CD4-positive, CD25-positive, alpha-beta regulatory T cell (primary cell): ENCODE data around the gene TRIM62. TPM values are rescaled to one million over a fixed set of nuclear protein-coding genes. Genes with fewer than 3 reads are reported as not detected.

ENCODE experiments used
- ATAC-seq, 2 donors: fragments of 150-1000 bp; cut with Tn5 transposase; one replicate each; pipeline ENCODE4 v1.10.0; 2021; ENCODE audit warnings: low read depth in 2 of 2, moderate number of reproducible peaks in 2 of 2, moderate library complexity in 1 of 2
- DNase-seq, 3 donors: peaks; one replicate each; pipeline versions ENCODE4 v3.0.0 to v3.0.0-alpha.2; 2012 to 2022; ENCODE audit warnings: mixed read lengths in 1 of 3
- H3K27ac ChIP-seq: one replicate; pipeline ENCODE4 v1.7.0; 2013; ENCODE audit warnings: mild to moderate bottlenecking, low read length; ENCODE audit not compliant: insufficient read depth, poor library complexity, severe bottlenecking
- H3K27me3 ChIP-seq: one replicate; pipeline ENCODE4 v1.7.0; 2013; ENCODE audit warnings: low read length; ENCODE audit not compliant: control insufficient read depth, insufficient read depth
- H3K36me3 ChIP-seq: one replicate; pipeline ENCODE4 v1.7.0; 2013; ENCODE audit warnings: mild to moderate bottlenecking, low read length, moderate library complexity; ENCODE audit not compliant: control insufficient read depth, insufficient read depth
- H3K4me1 ChIP-seq: 2 replicates; pipeline ENCODE4 v1.7.0; 2013; ENCODE audit warnings: mild to moderate bottlenecking, low read length; ENCODE audit not compliant: insufficient read depth, control insufficient read depth, poor library complexity, severe bottlenecking
- H3K4me3 ChIP-seq: one replicate; pipeline ENCODE4 v1.7.0; 2013; ENCODE audit warnings: low read depth, mild to moderate bottlenecking, low read length, moderate library complexity
- H3K9me3 ChIP-seq, 2 experiments: 1 replicate in 1 of 2; 2 replicates in 1 of 2; pipeline ENCODE4 v1.7.0; 2013; ENCODE audit warnings: low read length in 2 of 2, mild to moderate bottlenecking in 1 of 2, moderate library complexity in 1 of 2; ENCODE audit not compliant: control insufficient read depth in 2 of 2
- H3K27ac Mint-ChIP-seq, 3 donors: one replicate each; pipeline ENCODE4 v1.8.0; 2020 to 2022; ENCODE audit warnings: mild to moderate bottlenecking in 3 of 3, mixed read lengths in 3 of 3, moderate library complexity in 2 of 3
- H3K27me3 Mint-ChIP-seq: one replicate; pipeline ENCODE4 v1.8.0; 2022; ENCODE audit warnings: mild to moderate bottlenecking, mixed read lengths
- H3K36me3 Mint-ChIP-seq: one replicate; pipeline ENCODE4 v1.8.0; 2020; ENCODE audit warnings: mixed read lengths
- H3K4me1 Mint-ChIP-seq, 4 donors: one replicate each; pipeline ENCODE4 v1.8.0; 2020 to 2022; ENCODE audit warnings: mixed read lengths in 4 of 4, mild to moderate bottlenecking in 1 of 4
- H3K4me3 Mint-ChIP-seq, 4 donors: one replicate each; pipeline ENCODE4 v1.8.0; 2020 to 2022; ENCODE audit warnings: mild to moderate bottlenecking in 4 of 4, mixed read lengths in 4 of 4, moderate library complexity in 3 of 4
- H3K9me3 Mint-ChIP-seq, 7 donors: one replicate each; pipeline ENCODE4 v1.8.0; 2020 to 2022; ENCODE audit warnings: mixed read lengths in 7 of 7, mild to moderate bottlenecking in 3 of 7, moderate library complexity in 2 of 7
- polyA plus RNA-seq, 4 donors: library from polyadenylated mRNA; unstranded; fragments of 300-500 nt; fragmentation: Illumina TruSeq; gene quantifications; one replicate each; pipeline ENCODE4 v1.2.3, GENCODE V29; 2021
- total RNA-seq: library from RNA; stranded (reverse); gene quantifications from one replicate; pipeline ENCODE4 v1.2.3, GENCODE V29; 2022

The TRIM62 gene
- total and polyA plus RNA-seq, 5 donors from 2014 or later = 5.6 to 29.1 (median 6.5) TPM

DNA sequence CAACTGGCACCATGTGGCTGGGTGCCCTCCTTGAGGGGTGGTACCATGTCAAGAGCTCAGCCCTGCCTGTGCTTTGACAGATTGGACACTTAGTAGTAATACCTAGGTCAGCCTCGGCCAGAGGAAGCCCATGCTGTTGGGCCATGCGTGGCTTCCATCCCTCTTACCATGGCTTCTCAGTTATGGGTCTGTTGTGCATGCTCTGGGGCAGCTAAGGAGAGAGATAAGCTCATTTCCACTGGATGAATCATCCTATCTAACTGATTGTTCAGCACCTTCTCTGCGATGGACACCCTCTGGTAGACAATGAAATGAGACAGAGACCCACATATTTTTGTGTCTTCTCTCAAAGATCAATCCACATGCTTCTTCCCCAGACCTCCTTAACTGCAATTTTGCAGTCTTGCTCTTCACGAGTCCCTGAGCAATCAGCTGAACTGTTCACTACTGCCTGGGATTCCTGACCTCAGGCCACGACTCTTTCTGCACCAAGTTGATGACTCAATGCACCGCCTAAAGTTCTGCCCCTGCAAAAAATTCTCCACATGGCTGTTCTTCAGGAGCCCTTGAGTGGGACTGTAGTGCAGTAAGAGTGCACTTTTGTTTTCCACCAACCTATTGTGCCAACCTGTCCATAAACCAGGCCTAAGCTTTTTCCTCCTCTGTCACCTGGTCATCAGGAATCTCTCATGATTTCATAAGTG lies 6.9 kb upstream of the TRIM62 start:
- DNase-seq = no peak
- peaks cover 11% of the 10 kb centered on the region for H3K27me3 ChIP-seq
- H3K4me1 ChIP-seq = peaks cover 8% of the 10 kb centered on the region
- no peaks in the 10 kb centered on the region for H3K9me3 ChIP-seq
- Mint-ChIP-seq H3K4me1 (peaks cover 0 to 11% (median 10%) of the 10 kb centered on the region in 4 donors), H3K4me3 (no peak overlapping the region), H3K27me3 (peaks cover 27% of the 10 kb centered on the region), H3K27ac (no peak overlapping the region), H3K36me3 (no peaks in the 10 kb centered on the region), H3K9me3 (no peaks in the 10 kb centered on the region)
- no peak overlapping the region for H3K4me3 ChIP-seq
- no peak for ATAC-seq
- H3K27ac ChIP-seq = no peak overlapping the region
- H3K36me3 ChIP-seq = no peaks in the 10 kb centered on the region

DNA sequence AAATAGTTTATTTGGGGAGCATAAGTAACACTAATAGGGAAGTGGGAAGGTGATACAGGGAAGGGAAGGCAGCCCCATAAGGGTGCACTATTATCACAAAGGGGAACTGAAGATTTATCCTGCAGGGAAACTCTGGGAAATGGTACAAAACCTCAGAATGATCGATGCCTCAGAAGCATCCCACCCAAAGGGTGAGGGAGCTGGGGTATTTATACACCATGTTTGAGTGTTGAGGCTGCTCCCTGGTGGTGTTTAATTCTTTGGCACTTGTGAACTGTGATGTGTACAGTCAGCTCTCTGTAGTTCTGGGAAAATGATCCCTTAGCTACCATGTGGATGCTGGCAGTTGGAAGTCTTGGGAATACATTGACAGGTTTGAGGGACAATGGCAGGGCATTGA lies 5.1 kb upstream of the TRIM62 start:
- no peak for DNase-seq
- H3K27ac ChIP-seq = no peak overlapping the region
- no peaks in the 10 kb centered on the region for H3K9me3 Mint-ChIP-seq
- H3K36me3 ChIP-seq = no peaks in the 10 kb centered on the region
- no peak overlapping the region for H3K4me3 Mint-ChIP-seq
- no peak overlapping the region for H3K27ac Mint-ChIP-seq
- H3K9me3 ChIP-seq = no peaks in the 10 kb centered on the region
- no peaks in the 10 kb centered on the region for H3K36me3 Mint-ChIP-seq
- no peak overlapping the region for H3K4me3 ChIP-seq
- no peak for ATAC-seq
- peaks cover 0 to 17% (median 14%) of the 10 kb centered on the region in 4 donors for H3K4me1 Mint-ChIP-seq
- peaks cover 12% of the 10 kb centered on the region for H3K4me1 ChIP-seq
- peaks cover 38% of the 10 kb centered on the region for H3K27me3 Mint-ChIP-seq
- H3K27me3 ChIP-seq = peaks cover 15% of the 10 kb centered on the region

DNA sequence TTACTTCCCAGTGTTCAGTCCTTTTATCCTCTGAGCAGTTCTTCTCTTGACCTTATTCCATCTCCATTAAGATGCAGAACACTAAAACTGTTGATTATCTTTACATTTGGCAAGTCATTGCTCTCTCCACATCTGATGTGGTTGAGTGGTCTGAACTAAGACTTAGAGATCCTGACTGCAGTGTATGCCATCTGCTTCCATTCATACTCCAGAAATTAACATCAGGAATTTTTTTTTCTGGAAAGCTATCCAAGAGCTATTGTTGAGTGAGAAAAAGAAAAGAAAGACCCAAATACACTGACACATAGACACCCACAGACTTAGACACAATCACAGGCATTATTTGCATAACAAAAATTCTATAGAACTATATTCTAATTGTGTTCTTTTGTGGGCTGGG lies 3.7 kb upstream of the TRIM62 start:
- peaks cover 15% of the 10 kb centered on the region for H3K27me3 ChIP-seq
- DNase-seq = no peak
- no peak overlapping the region for H3K27ac Mint-ChIP-seq
- H3K4me3 Mint-ChIP-seq = peak overlapping the region in 2 of 4 donors; percentile 43 to 77
- ATAC-seq = no peak
- no peaks in the 10 kb centered on the region for H3K9me3 ChIP-seq
- H3K36me3 Mint-ChIP-seq = no peaks in the 10 kb centered on the region
- no peak overlapping the region for H3K4me3 ChIP-seq
- H3K27me3 Mint-ChIP-seq = peaks cover 38% of the 10 kb centered on the region
- H3K36me3 ChIP-seq = no peaks in the 10 kb centered on the region
- H3K9me3 Mint-ChIP-seq = no peaks in the 10 kb centered on the region
- H3K27ac ChIP-seq = no peak overlapping the region
- H3K4me1 Mint-ChIP-seq = peaks cover 0 to 12% (median 7%) of the 10 kb centered on the region in 4 donors
- H3K4me1 ChIP-seq = peaks cover 13% of the 10 kb centered on the region

DNA sequence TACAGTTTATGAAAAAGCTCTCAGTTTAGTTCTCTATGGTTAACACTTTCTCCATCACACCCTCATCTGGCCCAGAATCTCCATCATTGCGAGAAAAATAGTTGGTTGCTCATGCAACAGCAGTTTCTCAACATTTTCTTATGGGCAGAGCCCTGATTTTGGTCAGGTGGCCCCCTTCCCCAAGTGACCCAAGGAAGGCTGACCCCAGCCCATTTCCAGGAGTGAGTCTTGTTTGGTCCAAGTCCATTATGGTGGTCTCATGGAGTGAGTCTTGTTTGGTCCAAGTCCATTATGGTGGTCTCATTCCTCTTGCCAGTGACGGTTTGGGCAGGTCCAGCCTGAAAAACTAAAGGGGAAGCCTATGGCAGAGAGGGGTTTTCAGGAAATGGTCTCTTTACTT lies 1.5 kb upstream of the TRIM62 start:
- Mint-ChIP-seq H3K4me1 (peaks cover 9 to 26% (median 22%) of the 10 kb centered on the region in 4 donors), H3K27me3 (peaks cover 38% of the 10 kb centered on the region), H3K4me3 (peak overlapping the region in 3 of 4 donors; percentile 86 to 91 (median 88)), H3K36me3 (no peaks in the 10 kb centered on the region), H3K9me3 (no peaks in the 10 kb centered on the region), H3K27ac (no peak overlapping the region)
- ATAC-seq (no peak), DNase-seq (no peak)
- peaks cover 19% of the 10 kb centered on the region for H3K4me1 ChIP-seq
- H3K4me3 ChIP-seq = no peak overlapping the region
- no peak overlapping the region for H3K27ac ChIP-seq
- H3K27me3 ChIP-seq = peaks cover 15% of the 10 kb centered on the region
- H3K9me3 ChIP-seq = no peaks in the 10 kb centered on the region
- H3K36me3 ChIP-seq = no peaks in the 10 kb centered on the region

DNA sequence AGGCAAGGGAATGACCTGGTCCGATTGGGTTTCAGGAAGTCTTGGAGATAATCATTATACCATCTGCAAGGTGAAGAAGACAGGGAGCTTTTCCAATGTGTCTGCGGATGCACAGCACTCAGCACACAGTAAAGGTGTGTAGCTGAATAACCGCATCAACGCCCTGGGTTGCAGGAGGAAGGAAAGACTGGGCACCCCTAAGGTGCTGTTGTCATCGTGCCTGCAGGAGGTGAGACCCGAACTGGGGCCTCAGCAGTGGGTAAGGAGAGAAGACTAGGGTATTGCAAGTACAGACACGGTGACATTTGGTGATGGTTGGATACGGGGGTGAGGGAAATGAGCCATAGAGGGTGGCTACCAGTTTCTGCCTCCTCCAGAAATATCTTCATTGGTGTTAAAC lies 1.1 kb upstream of the TRIM62 start:
- no peak for ATAC-seq
- no peaks in the 10 kb centered on the region for H3K9me3 ChIP-seq
- Mint-ChIP-seq H3K4me1 (peaks cover 9 to 30% (median 23%) of the 10 kb centered on the region in 4 donors), H3K4me3 (peak overlapping the region; percentile 86 to 91 (median 88)), H3K9me3 (no peaks in the 10 kb centered on the region), H3K27ac (peak overlapping the region in 1 of 3 donors; percentile 24), H3K36me3 (no peaks in the 10 kb centered on the region), H3K27me3 (peaks cover 38% of the 10 kb centered on the region)
- H3K4me1 ChIP-seq = peaks cover 21% of the 10 kb centered on the region
- peaks cover 15% of the 10 kb centered on the region for H3K27me3 ChIP-seq
- H3K27ac ChIP-seq = no peak overlapping the region
- H3K36me3 ChIP-seq = no peaks in the 10 kb centered on the region
- no peak overlapping the region for H3K4me3 ChIP-seq
- DNase-seq = no peak

DNA sequence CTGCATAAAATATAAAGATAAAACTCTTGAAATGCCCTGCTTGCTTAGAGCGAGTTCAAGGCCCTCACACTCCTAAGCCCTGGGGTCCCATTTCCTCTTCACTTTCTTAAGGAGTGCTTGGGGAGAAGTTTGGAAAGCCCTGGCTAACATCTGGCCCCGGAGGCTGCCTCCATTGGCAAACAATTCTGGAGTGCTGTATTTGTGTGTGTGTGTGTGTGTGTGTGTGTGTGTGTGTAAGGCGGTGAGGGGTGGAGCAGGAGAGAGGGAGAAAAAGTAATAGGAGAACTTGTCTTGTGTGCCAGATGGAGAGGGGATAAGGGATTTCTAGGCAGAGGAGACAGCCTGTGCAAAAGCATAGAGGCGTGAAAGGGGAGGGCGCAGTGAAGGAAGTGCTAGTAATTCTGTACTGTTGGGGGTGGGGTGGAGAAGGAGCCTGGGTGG lies 578 bp upstream of the TRIM62 start:
- Mint-ChIP-seq H3K9me3 (no peaks in the 10 kb centered on the region), H3K4me1 (peaks cover 9 to 33% (median 23%) of the 10 kb centered on the region in 4 donors), H3K27me3 (peaks cover 34% of the 10 kb centered on the region), H3K36me3 (no peaks in the 10 kb centered on the region), H3K27ac (peak overlapping the region in 2 of 3 donors; percentile 24 to 86), H3K4me3 (peak overlapping the region; percentile 86 to 91 (median 88))
- H3K4me3 ChIP-seq = peak overlapping the region; percentile 50
- H3K4me1 ChIP-seq = peaks cover 21% of the 10 kb centered on the region
- DNase-seq (no peak), ATAC-seq (no peak)
- H3K27ac ChIP-seq = no peak overlapping the region
- H3K9me3 ChIP-seq = no peaks in the 10 kb centered on the region
- peaks cover 15% of the 10 kb centered on the region for H3K27me3 ChIP-seq
- no peaks in the 10 kb centered on the region for H3K36me3 ChIP-seq

DNA sequence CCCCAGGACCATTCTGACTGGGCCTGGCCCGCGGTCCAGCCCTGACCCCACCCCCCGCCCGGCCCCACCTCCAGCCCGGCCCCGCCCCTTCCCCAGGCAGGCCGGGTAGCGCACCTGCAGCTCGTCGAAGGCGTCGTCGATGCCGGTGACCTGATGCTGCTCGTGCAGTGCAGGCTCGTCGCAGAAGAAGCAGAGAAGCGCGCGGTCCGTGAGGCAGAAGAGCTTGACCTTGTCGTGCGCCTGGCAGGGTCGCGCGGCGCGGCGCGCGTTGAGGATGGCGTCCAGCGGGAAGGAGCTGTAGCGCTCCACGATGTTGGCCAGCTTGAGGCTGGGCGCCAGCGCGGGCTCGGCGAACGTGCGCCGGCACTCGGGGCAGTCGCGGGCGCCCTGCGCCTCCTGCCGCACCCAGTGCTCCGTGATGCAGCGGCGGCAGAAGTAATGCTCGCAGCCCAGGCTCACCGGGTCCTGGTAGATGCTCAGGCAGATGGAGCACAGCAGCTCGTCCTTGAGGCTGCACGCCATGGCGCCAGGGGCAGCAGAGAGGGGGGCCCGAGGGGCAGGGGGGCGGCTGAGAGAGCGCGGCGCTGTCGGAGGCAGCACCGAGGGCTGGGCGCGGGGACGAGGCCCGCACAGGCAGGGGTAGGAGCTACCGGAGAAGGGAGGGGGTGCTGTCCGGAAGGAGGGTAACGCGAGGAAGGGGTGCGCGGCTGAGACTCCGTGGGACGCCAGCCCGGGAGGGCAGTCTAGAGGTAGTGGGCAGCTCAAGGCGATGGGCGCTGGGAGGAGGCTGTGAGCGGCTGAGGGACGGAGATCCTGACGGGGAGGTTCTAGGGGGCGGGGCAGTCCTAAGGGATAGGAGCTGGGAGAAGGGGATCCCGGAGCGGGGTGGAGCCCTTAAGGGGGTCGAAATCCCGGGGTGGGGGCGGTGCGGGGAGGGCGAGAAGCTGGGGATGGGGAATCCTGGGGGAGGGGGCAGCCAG lies 642 bp downstream of the TRIM62 start:
- peak overlapping the region; percentile 55 for H3K4me3 ChIP-seq
- peak overlapping the region; percentile 88 to 94 (median 92) for H3K4me3 Mint-ChIP-seq
- H3K4me1 Mint-ChIP-seq = peaks cover 9 to 38% (median 25%) of the 10 kb centered on the region in 4 donors
- H3K36me3 ChIP-seq = peaks cover 2% of the 10 kb centered on the region
- ATAC-seq (peak; percentile 83 to 86), DNase-seq (peak; percentile 72 to 89 (median 78))
- no peaks in the 10 kb centered on the region for H3K36me3 Mint-ChIP-seq
- no peaks in the 10 kb centered on the region for H3K9me3 Mint-ChIP-seq
- peak overlapping the region; percentile 65 for H3K27ac ChIP-seq
- no peaks in the 10 kb centered on the region for H3K9me3 ChIP-seq
- peaks cover 26% of the 10 kb centered on the region for H3K27me3 Mint-ChIP-seq
- H3K4me1 ChIP-seq = peaks cover 21% of the 10 kb centered on the region
- H3K27ac Mint-ChIP-seq = peak overlapping the region in 2 of 3 donors; percentile 74 to 91
- H3K27me3 ChIP-seq = peaks cover 15% of the 10 kb centered on the region
